K562 (cell line): ENCODE results near the gene MOB3B. TPM values are rescaled to one million over a fixed set of nuclear protein-coding genes. Genes with fewer than 3 reads are reported as not detected.

ENCODE experiments used
- CREM ChIP-seq: IDR thresholded peaks from 2 replicates; pipeline ENCODE4 v1.6.1; 2014; ENCODE audit warnings: antibody characterized with exemption, low read depth
- GABPB1 ChIP-seq: sonication (generic); formaldehyde crosslinking; IDR thresholded peaks from 2 replicates; pipeline ENCODE4 v1.8.0; 2022; ENCODE audit warnings: mild to moderate bottlenecking, missing genetic modification reagents
- HMG20B ChIP-seq: fragments of 250-450 bp; sonication (Bioruptor Pico); IDR thresholded peaks from 2 replicates; pipeline ENCODE4 v1.5.0; 2021; ENCODE audit warnings: mild to moderate bottlenecking
- NCOA2 ChIP-seq, 2 experiments: fragments of 450-650 bp; IDR thresholded peaks; 2 replicates each; pipeline ENCODE4 v1.6.1; 2018; ENCODE audit warnings: mild to moderate bottlenecking in 2 of 2, moderate library complexity in 1 of 2; ENCODE audit not compliant: partially characterized antibody in 2 of 2
- PHF21A ChIP-seq: fragments of 450-650 bp; IDR thresholded peaks from 2 replicates; pipeline ENCODE4 v1.6.1; 2017; ENCODE audit warnings: low read depth, borderline replicate concordance
- POLR2AphosphoS5 ChIP-seq: IDR thresholded peaks from 2 replicates; pipeline ENCODE4 v1.6.1; 2011; ENCODE audit warnings: mild to moderate bottlenecking, low read depth, low read length, moderate library complexity; ENCODE audit not compliant: control insufficient read depth, insufficient read depth
- WHSC1 ChIP-seq: IDR thresholded peaks from one replicate; pipeline ENCODE4 v1.6.1; 2012; ENCODE audit warnings: low read length, control low read depth, inconsistent platforms
- ZBTB9 ChIP-seq: fragments of 450-650 bp; formaldehyde crosslinking; IDR thresholded peaks from 2 replicates; pipeline ENCODE4 v1.4.0; 2020; ENCODE audit warnings: mild to moderate bottlenecking, moderate library complexity
- ZNF347 ChIP-seq: fragments of 450-650 bp; formaldehyde crosslinking; IDR thresholded peaks from 2 replicates; pipeline ENCODE4 v1.4.0; 2020; ENCODE audit warnings: low read depth, mild to moderate bottlenecking, moderate library complexity
- ZNF444 ChIP-seq: fragments of 250-450 bp; sonication (Bioruptor Pico); IDR thresholded peaks from 2 replicates; pipeline ENCODE4 v1.4.0; 2020; ENCODE audit warnings: mild to moderate bottlenecking, moderate library complexity
- ZNF639 ChIP-seq, 2 experiments: fragments of 200-800 bp in 1 of 2; sonication (Bioruptor generic) in 1 of 2; sonication (generic) in 1 of 2; formaldehyde crosslinking in 1 of 2; IDR thresholded peaks in 1 of 2; conservative IDR thresholded peaks in 1 of 2; 2 replicates each; pipeline versions ENCODE4 v1.5.0 to v1.6.1; 2016 to 2020; ENCODE audit warnings: missing compliant biosample characterization in 1 of 2, missing genetic modification characterization in 1 of 2, missing genetic modification reagents in 1 of 2
- polyA plus RNA-seq, 8 experiments: library from polyadenylated mRNA; depleted of rRNA in 4 of 8; stranded (reverse) in 5 of 8; unstranded in 3 of 8; fragments of >200 nt; fragmentation: Nextera tagmentation in 2 of 8; fragmentation: Illumina TruSeq in 1 of 8; extraction: Ambion mirVana in 2 of 8; extraction: Trizol in 1 of 8; gene quantifications; 2 replicates each; pipeline versions ENCODE4 v1.2.1 to v1.2.3, GENCODE V29; 2011 to 2014; ENCODE audit warnings: inconsistent platforms in 1 of 8, missing spikeins in 1 of 8
- total RNA-seq, 7 experiments: library from RNA; depleted of rRNA in 6 of 7; stranded (reverse); fragments of >200 nt in 6 of 7; fragmentation: Illumina TruSeq in 2 of 7; extraction: Trizol in 2 of 7; gene quantifications; 2 replicates each; pipeline versions ENCODE4 v1.2.1 to v1.2.3, GENCODE V29; 2011 to 2021; ENCODE audit warnings: low replicate concordance in 1 of 7
- TF ChIP-seq, protein P1 (sequence below), 2 experiments: IDR thresholded peaks in 1 of 2; conservative IDR thresholded peaks in 1 of 2; 2 replicates each; pipeline ENCODE4 v1.6.1; 2016; ENCODE audit warnings: low read depth in 2 of 2, mild to moderate bottlenecking in 1 of 2, missing compliant biosample characterization in 1 of 2, missing genetic modification characterization in 1 of 2, moderate library complexity in 1 of 2

MOB3B gene
- total and polyA plus RNA-seq, 9 of the 15 experiments (the other 6 are each of a cell fraction or from before 2014, with no cell fraction given): 3.6 to 12.8 (median 7.2) TPM

DNA sequence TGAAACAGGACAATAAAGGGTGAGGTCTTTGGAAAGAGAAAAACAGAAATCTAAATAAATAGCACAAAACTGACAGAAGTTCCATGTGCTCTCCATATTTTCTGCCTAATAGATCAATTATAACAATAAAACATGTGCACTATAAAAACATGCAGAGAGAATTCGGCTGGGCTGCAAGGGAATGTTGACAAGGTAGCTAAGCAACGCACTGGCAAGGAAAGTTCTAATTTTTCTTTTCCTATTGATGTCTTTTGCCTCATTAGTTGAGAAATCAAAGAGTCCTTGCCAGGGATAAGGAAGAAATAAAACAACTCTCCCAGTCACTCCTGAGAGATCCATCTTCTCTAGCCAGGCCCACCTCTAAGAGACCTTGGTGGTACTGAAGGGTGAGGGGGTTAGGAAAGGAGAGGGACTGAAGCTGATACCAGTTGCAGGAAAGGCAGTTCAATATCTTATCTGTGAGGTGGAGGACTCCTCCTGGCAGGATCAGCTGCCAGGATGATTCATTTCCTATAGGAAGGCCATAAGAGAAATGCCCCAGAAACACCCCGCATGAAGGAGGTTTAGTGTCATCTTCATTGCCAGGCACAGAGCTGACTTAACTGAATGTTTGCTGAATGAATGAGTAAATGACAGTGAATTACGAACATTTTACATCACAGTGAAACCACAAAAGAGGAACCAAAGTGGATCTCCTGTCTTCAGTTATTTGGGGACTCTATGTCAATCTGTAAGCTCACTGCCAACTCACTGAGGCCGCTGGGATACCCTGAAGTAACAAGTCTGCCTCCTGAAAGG lies 69.2 kb downstream of the MOB3B start (continued):
- TF ChIP-seq, protein P1, sequence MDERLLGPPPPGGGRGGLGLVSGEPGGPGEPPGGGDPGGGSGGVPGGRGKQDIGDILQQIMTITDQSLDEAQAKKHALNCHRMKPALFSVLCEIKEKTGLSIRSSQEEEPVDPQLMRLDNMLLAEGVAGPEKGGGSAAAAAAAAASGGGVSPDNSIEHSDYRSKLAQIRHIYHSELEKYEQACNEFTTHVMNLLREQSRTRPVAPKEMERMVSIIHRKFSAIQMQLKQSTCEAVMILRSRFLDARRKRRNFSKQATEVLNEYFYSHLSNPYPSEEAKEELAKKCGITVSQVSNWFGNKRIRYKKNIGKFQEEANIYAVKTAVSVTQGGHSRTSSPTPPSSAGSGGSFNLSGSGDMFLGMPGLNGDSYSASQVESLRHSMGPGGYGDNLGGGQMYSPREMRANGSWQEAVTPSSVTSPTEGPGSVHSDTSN (CRISPR knock-in tag; IDR thresholded peaks at IDR 0.05; ENCODE audit: low read depth): no peak
- TF ChIP-seq, protein P1 (tag; conservative IDR thresholded peaks at IDR 0.05; ENCODE audit: low read depth): 0 out of 2 replicates have a peak, but pooled peaks have one; percentile 16
- TF ChIP-seq ZBTB9: no peak
- no peak for TF ChIP-seq NCOA2 (IDR thresholded peaks at IDR 0.05; ENCODE audit: partially characterized antibody in 2 of 2)
- no peak for TF ChIP-seq ZNF639 (CRISPR knock-in tag; conservative IDR thresholded peaks at IDR 0.05 in 1 of 2, IDR thresholded peaks at IDR 0.05 in 1 of 2)
- TF ChIP-seq HMG20B: no peak
- no peak for TF ChIP-seq ZNF444 (CRISPR knock-in tag)
- peak; percentile 31; the same call in 1 of the 2 replicates for TF ChIP-seq CREM
- no peak for TF ChIP-seq WHSC1
- no peak for TF ChIP-seq POLR2AphosphoS5
- no peak for TF ChIP-seq GABPB1 (CRISPR knock-in tag)
- no peak for TF ChIP-seq ZNF347 (CRISPR knock-in tag)
- TF ChIP-seq PHF21A: no peak
